ENCODE measurements around the gene COL8A2.

COL8A2 gene

GRCh38 chr1:36134505-36135329, 9.7 kb upstream of the COL8A2 start:
- DNase-seq = peak; percentile 6 to 25

- no peak for DNase-seq
Measured at GRCh38 chr1:36134031-36134430, 9.0 kb upstream of the COL8A2 start.

- DNase-seq = no peak
Measured at GRCh38 chr1:36133484-36133883, 8.5 kb upstream of the COL8A2 start.

- no peak for DNase-seq
Measured at GRCh38 chr1:36132029-36132428, 7.0 kb upstream of the COL8A2 start.

- DNase-seq = no peak
Measured at GRCh38 chr1:36128905-36129206, 3.8 kb upstream of the COL8A2 start.

GRCh38 chr1:36128126-36128904, 3.3 kb upstream of the COL8A2 start:
- no peak for DNase-seq

- DNase-seq = no peak
Measured at GRCh38 chr1:36126797-36127500, 1.9 kb upstream of the COL8A2 start.

- no peak for DNase-seq
Measured at GRCh38 chr1:36126005-36126716, 1.1 kb upstream of the COL8A2 start.

GRCh38 chr1:36124404-36125128, 456 bp downstream of the COL8A2 start:
- DNase-seq = no peak

- DNase-seq = no peak
Measured at GRCh38 chr1:36123356-36123755, 1.7 kb downstream of the COL8A2 start.

GRCh38 chr1:36122062-36123030, 2.7 kb downstream of the COL8A2 start:
- DNase-seq = no peak

GRCh38 chr1:36119456-36119855, 5.6 kb downstream of the COL8A2 start:
- no peak for DNase-seq

GRCh38 chr1:36118447-36119204, 6.4 kb downstream of the COL8A2 start:
- no peak for DNase-seq

GRCh38 chr1:36116901-36117300, 8.1 kb downstream of the COL8A2 start:
- no peak for DNase-seq

- no peak for DNase-seq
Measured at GRCh38 chr1:36115931-36116330, 9.1 kb downstream of the COL8A2 start.

GRCh38 chr1:36115200-36115669, 9.8 kb downstream of the COL8A2 start:
- no peak for DNase-seq

- DNase-seq = no peak
Measured at GRCh38 chr1:36114371-36114770, 10.7 kb downstream of the COL8A2 start.

GRCh38 chr1:36112823-36113222, 12.2 kb downstream of the COL8A2 start:
- DNase-seq = no peak

GRCh38 chr1:36111151-36111550, 13.9 kb downstream of the COL8A2 start:
- DNase-seq = no peak

GRCh38 chr1:36109041-36109679, 15.9 kb downstream of the COL8A2 start:
- no peak for DNase-seq

Data from NCI-H1930 (cell line).